MM.1S (cell line): ENCODE data around the gene TAS2R10.

Experiments used
- CTCF ChIP-seq: fragments of 300-600 bp; sonication (generic); IDR thresholded peaks from 2 replicates; pipeline ENCODE4 v1.5.1; 2016; ENCODE audit warnings: antibody characterized with exemption, low read length, mixed read lengths
- EZH2 ChIP-seq: fragments of 300-600 bp; sonication (generic); optimal IDR thresholded peaks from 2 replicates; pipeline ENCODE3; 2017; ENCODE audit warnings: low read depth, mild to moderate bottlenecking, antibody characterized with exemption, low read length, mixed read lengths
- EZH2phosphoT487 ChIP-seq: fragments of 300-600 bp; sonication (generic); IDR thresholded peaks from 2 replicates; pipeline ENCODE4 v1.6.1; 2018; ENCODE audit warnings: antibody characterized with exemption, low read length

- TF ChIP-seq EZH2, result no peak
- TF ChIP-seq CTCF, result no peak
- TF ChIP-seq EZH2phosphoT487, result no peak
Observed at GRCh38 chr12:10794222-10794621, 31.9 kb downstream of the TAS2R10 start.
